ENCODE measurements around the gene SLC12A9.

Gene SLC12A9

DNA sequence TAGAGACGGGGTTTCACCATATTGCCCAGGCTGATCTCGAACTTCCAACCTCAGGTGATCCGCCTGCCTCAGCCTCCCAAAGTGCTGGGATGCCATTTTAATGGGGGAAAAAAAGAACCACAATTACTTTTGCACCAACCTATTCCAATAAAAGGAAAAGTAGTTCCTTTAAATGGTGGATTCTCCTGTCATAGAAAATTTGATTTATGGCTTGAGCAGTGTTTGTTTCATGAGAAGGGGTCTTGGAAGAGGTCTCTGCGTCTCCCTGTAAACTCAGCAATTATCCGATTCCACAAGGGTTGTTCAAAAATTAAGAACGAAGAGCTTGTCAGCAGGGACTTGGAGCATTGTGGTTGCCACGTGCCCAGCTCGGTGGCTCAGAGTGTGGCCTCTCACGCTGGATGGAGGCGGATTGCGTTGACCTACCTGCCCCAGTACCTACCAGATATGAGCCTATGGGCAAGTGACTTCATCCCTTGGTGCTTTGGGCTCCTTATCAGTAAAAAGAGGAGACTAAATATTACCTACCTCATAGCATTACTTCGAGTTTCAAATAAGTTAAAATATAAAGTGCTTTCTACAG lies 11.8 kb downstream of the SLC12A9 start:
- no peak for DNase-seq (ENCODE audit: low spot score)

DNA sequence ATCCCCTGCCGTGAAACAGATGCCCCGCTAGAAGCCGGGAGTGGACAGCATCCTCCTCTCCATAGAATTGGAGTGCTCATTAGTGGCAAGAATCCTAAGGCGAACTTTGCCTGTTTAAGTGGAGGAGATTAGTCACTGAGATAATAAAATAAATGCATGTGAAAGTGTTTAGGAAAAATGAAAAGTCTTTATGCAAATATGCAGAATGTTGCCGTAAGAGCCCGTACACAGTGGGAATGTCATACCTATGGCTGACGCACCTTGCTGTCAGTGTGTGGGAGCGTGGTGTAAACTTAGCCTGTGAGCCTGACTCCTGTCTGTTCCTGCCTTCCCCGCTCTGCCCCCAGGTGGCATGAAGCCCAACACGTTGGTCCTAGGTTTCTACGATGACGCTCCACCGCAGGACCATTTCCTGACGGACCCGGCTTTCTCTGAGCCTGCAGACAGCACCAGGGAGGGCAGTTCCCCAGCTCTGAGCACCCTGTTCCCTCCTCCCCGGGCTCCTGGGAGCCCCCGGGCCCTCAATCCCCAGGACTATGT lies 12.9 kb downstream of the SLC12A9 start:
- DNase-seq (ENCODE audit: low spot score), result peak; percentile 50

DNA sequence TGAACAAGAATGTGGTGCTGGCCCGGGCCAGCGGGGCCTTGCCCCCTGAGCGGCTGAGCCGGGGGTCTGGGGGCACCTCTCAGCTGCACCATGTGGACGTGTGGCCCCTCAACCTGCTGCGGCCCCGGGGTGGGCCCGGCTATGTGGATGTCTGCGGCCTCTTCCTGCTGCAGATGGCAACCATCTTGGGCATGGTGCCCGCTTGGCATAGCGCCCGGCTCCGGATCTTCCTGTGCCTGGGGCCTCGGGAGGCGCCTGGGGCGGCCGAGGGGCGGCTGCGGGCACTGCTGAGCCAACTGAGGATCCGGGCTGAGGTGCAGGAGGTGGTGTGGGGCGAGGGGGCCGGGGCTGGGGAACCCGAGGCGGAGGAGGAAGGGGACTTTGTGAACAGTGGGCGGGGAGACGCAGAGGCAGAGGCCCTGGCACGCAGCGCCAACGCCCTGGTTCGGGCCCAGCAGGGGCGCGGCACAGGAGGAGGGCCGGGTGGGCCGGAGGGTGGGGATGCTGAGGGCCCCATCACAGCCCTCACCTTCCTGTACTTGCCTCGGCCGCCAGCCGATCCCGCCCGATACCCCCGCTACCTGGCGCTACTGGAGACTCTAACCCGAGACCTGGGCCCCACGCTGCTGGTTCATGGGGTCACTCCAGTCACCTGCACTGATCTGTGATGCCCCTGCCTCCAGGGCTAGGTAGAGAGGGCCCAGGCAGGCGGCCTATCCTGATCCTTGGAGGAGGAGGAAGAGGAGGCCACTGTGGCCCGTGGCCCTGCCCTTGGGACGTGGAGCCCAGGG lies 13.6 kb downstream of the SLC12A9 start:
- peak; percentile 87 for DNase-seq (ENCODE audit: low spot score)

DNA sequence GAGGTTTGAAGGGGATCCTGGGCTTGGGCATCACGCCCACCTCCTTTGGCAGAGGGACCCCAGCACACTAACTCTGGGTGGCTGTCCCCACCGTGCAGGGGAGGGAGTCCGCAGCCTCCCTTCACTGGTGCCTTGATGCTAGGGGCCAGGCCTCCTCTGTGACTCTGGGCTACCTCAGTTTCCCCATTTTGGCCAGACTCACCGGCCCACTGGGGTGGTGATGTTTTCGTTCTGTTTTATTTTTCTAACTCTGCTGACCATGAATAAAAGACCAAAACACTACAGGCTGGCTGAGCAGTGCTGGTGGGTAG lies 14.2 kb downstream of the SLC12A9 start:
- DNase-seq (ENCODE audit: low spot score), result no peak

DNA sequence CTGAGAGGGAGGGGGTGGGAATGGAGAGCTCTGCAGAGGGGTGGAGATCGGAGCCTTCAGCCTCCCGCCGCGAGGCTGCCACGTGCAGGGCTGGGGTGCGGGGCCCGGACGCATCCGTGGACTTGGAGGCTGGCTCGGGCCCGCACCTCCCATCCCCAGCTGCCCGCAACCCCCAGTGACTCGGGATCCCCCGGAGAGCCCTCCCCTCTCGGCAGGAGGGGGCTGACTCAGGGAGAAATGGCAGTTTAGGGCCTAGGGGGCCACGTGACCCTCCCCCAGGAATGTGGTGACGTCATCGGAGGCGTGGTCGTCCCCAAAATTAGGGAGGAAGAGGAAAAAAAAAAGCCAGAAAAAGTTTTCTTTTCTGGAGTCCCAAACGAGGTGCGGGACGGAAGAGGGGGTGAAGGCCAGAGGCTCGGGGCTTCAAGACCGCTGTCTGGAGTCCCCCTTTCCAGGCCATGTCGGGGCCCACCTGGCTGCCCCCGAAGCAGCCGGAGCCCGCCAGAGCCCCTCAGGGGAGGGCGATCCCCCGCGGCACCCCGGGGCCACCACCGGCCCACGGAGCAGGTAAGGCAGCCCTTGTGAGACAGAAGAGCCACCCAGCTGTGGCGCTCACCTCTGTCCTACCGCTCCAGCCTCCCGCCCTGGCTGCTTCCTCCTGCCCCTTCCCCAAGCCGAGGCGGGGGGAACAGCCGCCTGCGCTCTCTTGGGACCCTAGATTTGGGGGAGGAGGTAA lies 14.7 kb downstream of the SLC12A9 start, which contains the start of gene TRIP6:
Gene TRIP6 (plus strand): TSS at position 348 of the 736 bp plus-strand sequence. CDS start 111 bp downstream, at position 459.
- DNase-seq (ENCODE audit: low spot score), result peak; percentile 70

DNA sequence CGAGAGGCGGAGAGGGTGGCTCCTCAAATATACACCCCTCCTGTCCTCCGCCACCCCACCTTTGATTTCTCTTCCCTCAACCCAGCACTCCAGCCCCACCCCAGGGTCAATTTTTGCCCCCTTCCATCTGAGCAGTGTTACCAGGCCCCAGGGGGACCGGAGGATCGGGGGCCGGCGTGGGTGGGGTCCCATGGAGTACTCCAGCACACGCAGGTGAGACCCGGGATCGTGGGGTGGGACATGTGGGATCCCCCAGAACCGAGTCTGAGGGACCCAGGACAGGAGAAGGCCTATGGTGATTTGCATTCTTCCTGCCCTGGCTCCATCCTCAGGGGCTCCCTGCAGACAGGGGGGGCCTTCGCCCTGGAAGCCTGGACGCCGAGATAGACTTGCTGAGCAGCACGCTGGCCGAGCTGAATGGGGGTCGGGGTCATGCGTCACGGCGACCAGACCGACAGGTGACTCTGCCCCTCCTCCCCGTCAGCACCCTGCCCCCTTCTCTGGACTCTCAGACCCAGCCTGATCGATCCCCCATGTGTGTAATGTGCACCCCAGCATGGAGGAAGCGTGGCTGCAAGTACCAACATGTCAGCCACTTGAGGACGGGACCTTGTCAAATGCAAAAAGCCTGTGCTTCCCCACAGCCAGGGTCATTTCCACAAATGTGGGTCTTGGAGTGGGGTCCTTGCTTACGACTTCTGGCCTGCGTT lies 15.4 kb downstream of the SLC12A9 start:
- DNase-seq (ENCODE audit: low spot score), result no peak

DNA sequence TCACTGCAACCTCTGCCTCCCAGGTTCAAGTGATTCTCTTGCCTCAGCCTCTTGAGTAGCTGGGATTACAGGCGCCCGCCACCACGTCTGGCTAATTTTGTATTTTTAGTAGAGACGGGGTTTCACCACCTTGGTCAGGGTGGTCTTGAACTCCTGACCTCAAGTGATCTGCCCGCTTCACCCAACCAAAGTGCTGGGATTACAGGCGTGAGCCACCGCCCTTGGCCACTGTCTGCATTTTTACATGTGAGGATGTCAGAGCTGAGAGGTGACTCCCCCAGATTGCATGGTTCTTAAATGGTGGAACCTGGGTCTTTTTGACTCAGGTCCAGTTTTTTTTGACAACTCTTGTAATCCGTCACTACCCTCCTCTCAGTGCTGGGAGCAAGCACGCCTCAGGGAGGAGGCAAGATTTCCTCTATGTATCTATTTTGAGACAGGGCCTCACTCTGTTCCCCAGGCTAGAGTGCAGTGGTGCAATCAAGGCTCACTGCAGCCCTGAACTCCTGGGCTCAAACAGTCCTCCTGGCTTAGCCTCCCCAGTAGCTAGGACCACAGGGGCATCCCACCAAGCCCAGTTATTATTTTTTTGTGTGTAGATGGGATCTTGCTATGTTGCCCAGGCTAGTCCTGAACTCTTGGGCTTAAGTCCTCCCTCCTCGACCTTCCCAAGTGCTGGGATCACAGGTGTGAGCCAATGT lies 21.2 kb downstream of the SLC12A9 start:
- no peak for DNase-seq (ENCODE audit: low spot score)

DNA sequence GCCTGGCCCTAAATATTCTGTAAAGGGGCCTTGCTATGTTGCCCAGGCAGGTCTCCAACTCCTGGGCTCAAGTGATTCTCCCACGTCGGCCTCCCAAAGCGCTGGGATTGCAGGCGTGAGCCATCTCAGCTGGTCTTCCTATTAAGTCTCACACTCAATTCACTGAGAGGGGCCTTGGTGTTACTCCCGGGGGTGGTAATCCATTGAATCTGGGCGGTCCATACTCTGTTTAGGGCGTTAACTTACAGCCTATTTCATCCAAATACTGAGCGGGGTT lies 21.7 kb downstream of the SLC12A9 start:
- DNase-seq (ENCODE audit: low spot score), result no peak

DNA sequence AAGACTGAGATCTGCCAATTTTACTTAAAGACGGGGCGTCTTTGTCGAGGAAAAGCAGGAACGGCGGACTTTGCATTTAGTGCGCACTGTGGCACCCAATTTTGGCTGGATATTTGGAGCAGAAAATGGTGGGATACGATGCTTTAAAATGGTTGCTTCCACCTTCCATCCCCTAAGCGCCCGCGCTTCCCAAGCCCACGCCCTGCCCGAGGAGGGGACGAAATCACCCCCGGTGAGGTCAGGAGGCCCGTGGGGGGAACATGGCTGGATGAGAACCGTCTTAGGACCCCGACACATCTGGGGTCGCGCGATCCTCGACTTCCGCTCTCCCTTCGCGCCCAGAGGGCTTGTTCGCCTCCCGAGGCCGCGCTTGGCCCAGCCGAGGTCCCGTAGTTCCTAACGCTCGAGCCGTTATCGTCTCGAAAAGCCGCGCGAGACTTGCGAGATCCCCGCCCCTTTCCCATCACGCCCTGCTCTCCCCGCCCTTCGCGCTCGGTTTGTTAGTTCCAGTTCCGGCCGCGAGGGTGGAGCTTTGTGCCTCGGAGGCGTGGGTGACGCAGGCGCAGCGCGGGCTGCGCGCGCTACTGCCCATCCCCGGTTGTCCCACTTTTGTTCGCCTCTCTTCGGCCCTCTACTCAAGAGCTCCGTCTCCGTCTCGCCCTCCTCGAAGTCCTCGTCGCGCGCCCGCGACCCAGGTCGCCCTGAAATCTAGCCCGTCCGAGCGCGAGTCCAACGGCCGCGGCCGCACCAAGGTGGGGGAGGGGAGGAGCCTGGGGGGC lies 22.3 kb downstream of the SLC12A9 start, which contains the start of gene SRRT:
Gene SRRT (plus strand): TSS at position 527 of the 779 bp plus-strand sequence. CDS start 488 bp downstream, outside the sequence.
- DNase-seq (ENCODE audit: low spot score), result peak; percentile 99

DNA sequence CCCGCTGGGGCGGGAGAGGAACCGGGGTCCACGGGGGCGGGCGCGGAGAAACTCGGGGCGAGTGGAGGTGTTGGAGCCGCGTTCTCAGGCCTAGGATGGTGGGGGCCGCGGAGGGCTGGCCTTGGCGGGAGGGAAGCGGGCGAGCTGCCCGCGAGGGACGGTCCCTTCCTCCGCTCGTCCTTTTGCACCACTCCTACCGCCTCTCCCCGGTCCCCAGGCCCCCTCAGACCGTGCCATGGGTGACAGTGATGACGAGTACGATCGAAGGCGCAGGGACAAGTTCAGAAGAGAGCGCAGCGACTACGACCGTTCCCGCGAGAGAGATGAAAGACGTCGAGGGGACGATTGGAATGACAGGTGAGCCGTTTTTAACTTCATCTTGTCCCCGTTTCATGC lies 22.8 kb downstream of the SLC12A9 start:
- DNase-seq (ENCODE audit: low spot score), result peak; percentile 38

DNA sequence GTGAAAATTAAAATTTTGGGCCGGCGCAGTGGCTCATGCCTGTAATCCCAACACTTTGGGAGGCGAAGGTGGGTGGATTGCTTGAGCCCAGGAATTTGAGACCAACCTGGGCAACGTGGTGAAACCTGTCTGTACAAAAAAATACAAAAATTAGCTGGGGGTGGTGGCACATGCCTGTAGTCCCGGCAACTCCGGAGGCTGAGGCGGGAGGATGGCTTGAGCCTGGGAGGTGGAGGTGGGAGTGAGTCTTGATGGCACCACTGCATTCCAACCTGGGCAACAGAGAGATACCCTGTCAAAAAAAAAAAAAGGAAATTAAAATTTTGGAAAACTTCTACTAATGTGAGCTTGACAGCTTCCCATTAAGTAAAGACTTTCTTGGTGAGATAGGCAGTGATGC lies 25.5 kb downstream of the SLC12A9 start:
- DNase-seq (ENCODE audit: low spot score), result no peak

DNA sequence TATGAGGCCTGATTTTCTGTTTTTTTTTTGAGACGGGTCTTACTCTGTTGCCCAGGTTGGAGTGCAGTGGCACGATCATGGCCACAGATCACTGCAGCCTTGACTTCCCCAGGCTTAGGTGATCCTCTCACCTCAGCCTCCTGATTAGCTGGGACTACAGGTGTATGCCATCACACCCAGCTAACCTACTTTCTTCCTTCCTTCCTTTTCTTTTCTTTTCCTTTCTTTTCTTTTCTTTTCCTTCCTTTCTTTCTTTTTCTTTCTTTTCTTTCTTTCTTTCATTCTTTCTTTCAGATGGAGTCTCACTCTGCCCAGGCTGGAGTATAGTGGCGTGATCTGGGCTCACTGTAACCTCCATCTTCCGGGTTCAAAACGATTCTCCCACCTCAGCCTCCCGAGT lies 26.2 kb downstream of the SLC12A9 start:
- no peak for DNase-seq (ENCODE audit: low spot score)

DNA sequence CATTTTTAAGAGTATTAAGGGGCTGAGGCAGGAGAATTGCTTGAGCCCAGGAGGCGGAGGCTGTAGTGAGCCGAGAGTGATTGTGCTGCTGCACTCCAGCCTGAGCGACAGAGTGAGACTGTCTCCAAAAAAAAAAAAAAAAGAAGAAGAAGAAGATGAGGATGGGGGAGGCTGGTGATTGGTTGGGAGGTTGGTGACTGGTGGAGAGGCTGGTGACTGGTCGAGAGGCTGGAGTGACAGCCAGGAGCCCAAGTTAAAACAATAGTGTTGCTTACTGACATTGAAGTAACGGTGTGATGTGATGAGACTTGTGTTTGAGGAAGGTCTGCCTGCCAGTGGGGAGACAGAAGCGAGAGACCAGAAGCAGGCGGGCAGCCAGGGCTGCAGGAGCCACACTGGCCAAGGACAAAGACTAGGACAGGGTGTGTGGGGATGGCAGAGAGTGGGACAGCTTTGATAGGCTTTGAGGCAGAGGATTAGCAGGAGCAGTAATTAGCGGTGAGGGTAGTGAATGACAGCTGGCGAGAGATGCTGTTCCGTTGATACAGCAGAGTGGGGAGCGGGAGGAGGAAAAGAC lies 27.3 kb downstream of the SLC12A9 start:
- DNase-seq (ENCODE audit: low spot score), result no peak

DNA sequence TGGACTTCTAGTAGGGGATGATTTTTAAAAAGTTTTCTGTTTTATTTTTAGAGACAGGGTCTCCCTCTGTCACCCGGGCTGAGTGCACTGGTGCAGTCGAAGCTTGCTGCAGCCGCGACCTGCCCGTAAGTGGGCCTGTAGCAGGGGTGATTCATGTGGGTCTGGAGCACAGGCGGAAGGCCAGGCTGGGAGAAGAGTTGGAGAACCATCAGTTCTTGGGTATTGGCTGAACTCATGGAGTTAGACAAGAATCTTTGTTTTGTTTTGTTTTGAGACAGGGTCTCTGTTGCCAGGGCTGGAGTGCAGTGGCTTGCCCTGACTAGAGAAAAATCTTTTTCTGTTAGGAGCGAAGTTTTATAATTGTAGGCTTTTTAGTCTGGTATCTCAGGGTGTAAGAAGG lies 28.1 kb downstream of the SLC12A9 start:
- no peak for DNase-seq (ENCODE audit: low spot score)

DNA sequence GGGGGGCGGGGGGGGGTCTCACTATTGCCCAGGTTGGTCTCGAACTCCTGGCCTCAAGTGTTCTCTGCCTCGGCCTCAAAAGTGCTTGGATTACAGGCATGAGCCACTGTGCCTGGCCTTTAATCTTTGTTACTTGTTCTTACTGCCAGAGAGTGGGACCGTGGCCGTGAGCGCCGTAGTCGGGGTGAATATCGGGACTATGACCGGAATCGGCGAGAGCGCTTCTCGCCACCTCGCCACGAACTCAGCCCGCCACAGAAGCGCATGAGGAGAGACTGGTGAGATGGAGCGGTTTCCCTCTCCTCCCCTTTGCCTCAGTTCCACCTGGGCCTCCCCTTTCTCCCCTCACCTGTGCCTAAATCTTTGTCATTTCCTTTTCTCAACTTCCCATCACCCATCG lies 28.6 kb downstream of the SLC12A9 start:
- no peak for DNase-seq (ENCODE audit: low spot score)

DNA sequence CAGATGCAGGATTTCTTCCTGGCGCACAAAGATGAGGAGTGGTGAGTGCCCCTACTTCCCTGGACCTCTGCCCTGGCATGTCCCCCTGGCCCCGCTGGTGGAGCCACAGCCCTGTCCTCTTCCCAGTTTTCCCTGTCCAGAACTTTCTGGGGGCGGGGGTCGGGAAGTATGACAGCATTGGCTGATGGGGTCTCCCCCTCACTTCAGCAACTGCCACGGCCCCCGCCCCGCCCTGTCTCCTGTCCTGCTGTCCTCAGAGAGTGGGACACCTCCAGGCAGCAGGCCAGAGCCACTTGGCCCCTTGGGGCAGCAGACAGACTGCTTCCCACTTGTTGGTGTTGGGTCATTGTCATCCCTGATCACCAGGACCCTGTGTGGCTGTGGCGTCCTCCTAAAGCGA lies 29.7 kb downstream of the SLC12A9 start:
- DNase-seq (ENCODE audit: low spot score), result no peak

DNA sequence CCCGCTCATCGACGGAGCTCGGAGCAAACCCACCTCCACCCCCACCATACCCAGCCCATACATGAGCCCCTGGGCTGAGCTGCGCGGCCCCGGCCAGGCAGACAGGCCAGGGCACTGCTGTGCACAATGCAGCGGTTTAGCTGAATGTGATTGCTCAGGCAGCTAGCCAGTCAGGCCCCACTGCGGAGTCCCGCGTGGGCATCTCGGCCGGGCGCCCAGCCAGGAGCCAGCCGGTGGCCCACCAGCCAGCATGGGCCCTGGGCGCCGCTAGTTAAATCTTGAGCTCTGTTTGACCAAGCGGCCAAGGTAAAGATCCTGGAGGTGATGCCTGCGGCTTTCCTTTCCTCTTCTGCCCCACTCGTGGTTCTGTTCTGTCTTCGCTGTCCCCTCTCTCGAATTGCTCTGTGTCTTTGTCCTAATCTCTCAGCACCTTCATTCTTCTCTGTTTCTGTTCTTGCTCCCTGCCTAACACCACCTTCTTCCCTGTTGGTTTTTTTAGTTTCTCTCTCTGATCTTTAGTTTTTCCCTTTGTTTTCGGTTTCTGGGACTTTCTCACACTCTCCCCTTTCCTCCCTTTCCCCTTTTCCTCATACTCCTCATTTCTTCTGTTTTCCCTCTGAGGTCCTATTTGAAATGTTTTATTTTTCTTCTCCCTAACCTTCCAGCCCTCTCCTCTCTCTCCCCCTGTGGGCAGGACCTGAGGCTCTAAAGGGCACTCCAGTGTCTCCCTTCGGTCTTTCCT lies 30.4 kb downstream of the SLC12A9 start:
- no peak for DNase-seq (ENCODE audit: low spot score)

DNA sequence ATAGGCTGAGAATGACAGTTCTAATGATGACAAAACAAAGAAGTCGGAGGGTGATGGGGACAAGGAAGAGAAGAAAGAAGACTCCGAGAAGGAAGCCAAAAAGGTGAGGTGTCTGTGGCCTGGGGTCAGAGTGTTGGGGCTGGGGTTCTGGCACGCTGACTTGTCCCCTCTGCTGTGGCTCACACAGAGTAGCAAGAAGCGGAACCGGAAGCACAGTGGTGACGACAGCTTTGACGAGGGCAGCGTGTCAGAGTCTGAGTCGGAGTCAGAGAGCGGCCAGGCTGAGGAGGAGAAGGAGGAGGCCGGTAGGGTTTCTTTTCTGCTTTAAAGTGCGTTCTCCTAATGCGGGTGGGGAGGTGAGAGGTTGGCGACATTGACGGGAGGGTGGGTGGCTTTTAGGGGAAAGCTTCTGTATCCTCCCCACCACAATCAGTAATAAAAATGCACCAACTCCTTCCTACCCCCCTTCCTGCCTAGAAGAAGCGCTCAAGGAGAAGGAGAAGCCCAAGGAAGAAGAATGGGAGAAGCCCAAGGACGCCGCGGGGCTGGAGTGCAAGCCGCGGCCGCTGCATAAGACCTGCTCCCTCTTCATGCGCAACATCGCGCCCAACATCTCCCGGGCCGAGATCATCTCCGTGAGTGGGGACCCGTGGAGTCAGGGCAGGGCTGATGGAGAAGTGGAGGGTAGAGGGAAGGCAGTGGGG lies 32.4 kb downstream of the SLC12A9 start:
- DNase-seq (ENCODE audit: low spot score), result no peak

DNA sequence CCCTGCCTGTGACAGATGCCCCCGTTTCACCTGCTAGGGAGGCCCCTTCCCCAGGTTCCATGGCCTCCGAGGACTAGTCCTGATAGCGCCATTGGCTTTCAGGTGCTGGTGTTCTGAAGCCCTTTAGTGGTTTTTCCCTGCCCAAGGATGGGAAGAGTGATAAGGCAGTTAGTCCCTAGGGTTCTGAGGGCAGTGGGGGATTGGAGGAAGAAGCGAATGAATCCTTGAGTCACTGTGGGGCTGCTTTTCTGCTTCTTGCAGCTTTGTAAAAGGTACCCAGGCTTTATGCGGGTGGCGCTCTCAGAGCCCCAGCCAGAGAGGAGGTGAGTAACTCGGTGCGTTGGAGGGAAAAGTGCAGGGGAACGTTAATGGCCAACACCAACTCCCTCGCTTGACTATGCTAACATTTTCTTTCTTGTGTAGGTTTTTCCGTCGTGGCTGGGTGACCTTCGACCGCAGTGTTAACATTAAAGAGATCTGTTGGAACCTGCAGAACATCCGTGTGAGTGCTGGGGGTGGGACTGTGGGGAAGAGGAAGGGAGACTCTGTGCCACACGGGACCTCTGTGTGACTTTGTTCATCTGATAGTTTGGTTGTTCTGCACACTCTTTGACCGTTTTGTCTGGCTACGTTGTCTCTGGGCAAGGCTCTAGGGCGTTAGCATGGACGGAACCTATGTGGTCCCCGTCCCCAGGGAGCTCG lies 33.1 kb downstream of the SLC12A9 start:
- DNase-seq (ENCODE audit: low spot score), result no peak
